CD14-positive monocyte (primary cell): ENCODE data around the gene HDC. TPM values are rescaled to one million over a fixed set of nuclear protein-coding genes. Genes with fewer than 3 reads are reported as not detected.

Experiments used
- DNase-seq, 3 donors: peaks; one replicate each; pipeline ENCODE4 v3.0.0-alpha.2; 2011 to 2022
- H2AFZ ChIP-seq: 2 replicates; pipeline ENCODE4 v1.6.0; 2012; ENCODE audit warnings: mild to moderate bottlenecking, low read depth, low read length, inconsistent platforms; ENCODE audit not compliant: insufficient read depth, poor library complexity, severe bottlenecking
- H3K27ac ChIP-seq, 2 donors: 1 replicate in 1 of 2; 2 replicates in 1 of 2; pipeline ENCODE4 v1.5.1; 2012 to 2013; ENCODE audit warnings: low read length in 2 of 2, control low read depth in 1 of 2, inconsistent platforms in 1 of 2, low read depth in 1 of 2, mild to moderate bottlenecking in 1 of 2
- H3K27me3 ChIP-seq, 2 donors: one replicate each; pipeline versions ENCODE4 v1.6.0 to v1.6.1; 2011 to 2013; ENCODE audit warnings: low read length in 2 of 2; ENCODE audit not compliant: control insufficient read depth in 2 of 2, insufficient read depth in 2 of 2
- H3K36me3 ChIP-seq, 2 donors: replicated peaks in 1 of 2; 1 replicate in 1 of 2; 2 replicates in 1 of 2; pipeline versions ENCODE4 v1.5.1 to v1.6.1; 2012 to 2013; ENCODE audit warnings: low read length in 2 of 2, control low read depth in 1 of 2, inconsistent platforms in 1 of 2, mild to moderate bottlenecking in 1 of 2; ENCODE audit not compliant: insufficient read depth in 2 of 2, control insufficient read depth in 1 of 2
- H3K4me1 ChIP-seq, 2 donors: 1 replicate in 1 of 2; 2 replicates in 1 of 2; pipeline versions ENCODE4 v1.5.1 to v1.6.1; 2012 to 2013; ENCODE audit warnings: low read length in 2 of 2, control low read depth in 1 of 2, inconsistent platforms in 1 of 2, mild to moderate bottlenecking in 1 of 2, moderate library complexity in 1 of 2; ENCODE audit not compliant: insufficient read depth in 2 of 2, control insufficient read depth in 1 of 2
- H3K4me2 ChIP-seq: replicated peaks from 2 replicates; pipeline ENCODE3; 2012; ENCODE audit warnings: low read length, moderate library complexity, mild to moderate bottlenecking; ENCODE audit not compliant: poor library complexity, severe bottlenecking; ENCODE audit errors: extremely low read depth
- H3K4me3 ChIP-seq, 3 experiments: fragments of 200-600 bp in 1 of 3; sonication (generic) in 1 of 3; replicated peaks in 1 of 3; 1 replicate in 2 of 3; 2 replicates in 1 of 3; pipeline ENCODE4 v1.5.1; 2011 to 2013; ENCODE audit warnings: low read length in 3 of 3, mild to moderate bottlenecking in 3 of 3, control low read depth in 2 of 3, low read depth in 2 of 3, inconsistent platforms in 1 of 3, moderate library complexity in 1 of 3
- H3K79me2 ChIP-seq: 2 replicates; pipeline ENCODE4 v1.6.0; 2012; ENCODE audit warnings: mild to moderate bottlenecking, control low read depth, inconsistent platforms, low read length, moderate library complexity; ENCODE audit not compliant: insufficient read depth
- H3K9ac ChIP-seq: 2 replicates; pipeline ENCODE4 v1.6.0; 2017; ENCODE audit warnings: low read length, mild to moderate bottlenecking; ENCODE audit not compliant: insufficient read depth, poor library complexity, severe bottlenecking
- H3K9me3 ChIP-seq, 2 donors: replicated peaks in 1 of 2; 1 replicate in 1 of 2; 2 replicates in 1 of 2; pipeline versions ENCODE4 v1.5.1 to v1.6.1; 2012 to 2013; ENCODE audit warnings: low read length in 2 of 2, control low read depth in 1 of 2; ENCODE audit not compliant: control insufficient read depth in 1 of 2, insufficient read depth in 1 of 2
- H4K20me1 ChIP-seq: 2 replicates; pipeline ENCODE4 v1.6.0; 2012; ENCODE audit warnings: mild to moderate bottlenecking, low read length, control low read depth, moderate library complexity; ENCODE audit not compliant: insufficient read depth
- H3K27ac Mint-ChIP-seq, 7 donors: one replicate each; pipeline ENCODE4 v1.8.0; 2020; ENCODE audit warnings: mild to moderate bottlenecking in 7 of 7, mixed read lengths in 7 of 7, moderate library complexity in 6 of 7, inconsistent platforms in 2 of 7
- H3K27me3 Mint-ChIP-seq, 3 donors: one replicate each; pipeline ENCODE4 v1.8.0; 2021 to 2022; ENCODE audit warnings: low read depth in 3 of 3, mild to moderate bottlenecking in 3 of 3, mixed read lengths in 3 of 3, moderate library complexity in 3 of 3, inconsistent platforms in 1 of 3
- H3K36me3 Mint-ChIP-seq, 2 donors: one replicate each; pipeline ENCODE4 v1.8.0; 2020; ENCODE audit warnings: mixed read lengths in 2 of 2, inconsistent platforms in 1 of 2, mild to moderate bottlenecking in 1 of 2
- H3K4me1 Mint-ChIP-seq: one replicate; pipeline ENCODE4 v1.8.0; 2020; ENCODE audit warnings: mild to moderate bottlenecking, mixed read lengths
- H3K4me3 Mint-ChIP-seq, 2 donors: one replicate each; pipeline ENCODE4 v1.8.0; 2020; ENCODE audit warnings: mild to moderate bottlenecking in 2 of 2, mixed read lengths in 2 of 2, moderate library complexity in 1 of 2
- H3K9me3 Mint-ChIP-seq, 7 donors: one replicate each; pipeline ENCODE4 v1.8.0; 2020 to 2022; ENCODE audit warnings: mixed read lengths in 7 of 7, mild to moderate bottlenecking in 6 of 7, moderate library complexity in 6 of 7, inconsistent platforms in 2 of 7
- WGBS: methylation state at CpG from one replicate; pipeline ENCODE4 v1.1.5; 2013; ENCODE audit warnings: missing lambda C conversion rate; ENCODE audit not compliant: insufficient coverage; 5-methylcytosine and 5-hydroxymethylcytosine counted together
- intact Hi-C, 2 donors: fragments of 100-400 bp; cut with micrococcal nuclease; formaldehyde crosslinking; loops; one replicate each; pipeline versions ENCODE4 v1.15.0 to v1.15.1; 2023
- polyA plus RNA-seq, 3 donors: library from polyadenylated mRNA; depleted of rRNA in 1 of 3; unstranded in 2 of 3; stranded (reverse) in 1 of 3; fragments of 300-500 nt in 2 of 3; fragments of >200 nt in 1 of 3; fragmentation: Illumina TruSeq in 2 of 3; gene quantifications; 1 replicate in 2 of 3; 2 replicates in 1 of 3; pipeline ENCODE4 v1.2.3, GENCODE V29; 2012 to 2021
- TF ChIP-seq, protein P1 (sequence below): fragments of 200-600 bp; IDR thresholded peaks from one replicate; pipeline ENCODE4 v1.8.0; 2022; ENCODE audit warnings: antibody characterized with exemption, mild to moderate bottlenecking

HDC gene
- polyA plus RNA-seq, 3 donors = 0.11 TPM; not detected in 2

- Mint-ChIP-seq H3K27me3 (peaks cover 0 to 9% (median 2%) of the 10 kb centered on the region in 3 donors), H3K4me3 (peak overlapping the region in 1 of 2 donors; percentile 22), H3K4me1 (peaks cover 35% of the 10 kb centered on the region), H3K27ac (peak overlapping the region in 1 of 7 donors; percentile 26), H3K9me3 (peaks cover 0 to 6% (median 2%) of the 10 kb centered on the region in 7 donors), H3K36me3 (no peaks in the 10 kb centered on the region)
- Histone ChIP-seq H3K79me2 (no peaks in the 10 kb centered on the region), H3K4me1 (peaks cover 21 to 24% of the 10 kb centered on the region in 2 donors), H3K9me3 (no peaks in the 10 kb centered on the region), H3K27ac (no peak overlapping the region), H2AFZ (peak overlapping the region; percentile 59), H3K36me3 (no peaks in the 10 kb centered on the region), H3K4me2 (no peak overlapping the region), H3K9ac (no peak overlapping the region), H3K4me3 (no peak overlapping the region), H3K27me3 (no peaks in the 10 kb centered on the region), H4K20me1 (no peaks in the 10 kb centered on the region)
- 0% methylated on average over 2 of the region's 4 CpGs for WGBS
- intact Hi-C loops = no loop called here
- TF ChIP-seq, protein P1, sequence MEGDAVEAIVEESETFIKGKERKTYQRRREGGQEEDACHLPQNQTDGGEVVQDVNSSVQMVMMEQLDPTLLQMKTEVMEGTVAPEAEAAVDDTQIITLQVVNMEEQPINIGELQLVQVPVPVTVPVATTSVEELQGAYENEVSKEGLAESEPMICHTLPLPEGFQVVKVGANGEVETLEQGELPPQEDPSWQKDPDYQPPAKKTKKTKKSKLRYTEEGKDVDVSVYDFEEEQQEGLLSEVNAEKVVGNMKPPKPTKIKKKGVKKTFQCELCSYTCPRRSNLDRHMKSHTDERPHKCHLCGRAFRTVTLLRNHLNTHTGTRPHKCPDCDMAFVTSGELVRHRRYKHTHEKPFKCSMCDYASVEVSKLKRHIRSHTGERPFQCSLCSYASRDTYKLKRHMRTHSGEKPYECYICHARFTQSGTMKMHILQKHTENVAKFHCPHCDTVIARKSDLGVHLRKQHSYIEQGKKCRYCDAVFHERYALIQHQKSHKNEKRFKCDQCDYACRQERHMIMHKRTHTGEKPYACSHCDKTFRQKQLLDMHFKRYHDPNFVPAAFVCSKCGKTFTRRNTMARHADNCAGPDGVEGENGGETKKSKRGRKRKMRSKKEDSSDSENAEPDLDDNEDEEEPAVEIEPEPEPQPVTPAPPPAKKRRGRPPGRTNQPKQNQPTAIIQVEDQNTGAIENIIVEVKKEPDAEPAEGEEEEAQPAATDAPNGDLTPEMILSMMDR = no peak
- peak in 2 of 3 donors; percentile 8 to 14 for DNase-seq
Measured at GRCh38 chr15:50262533-50262932, 3.0 kb downstream of the HDC start.

GRCh38 chr15:50261981-50262380, 3.5 kb downstream of the HDC start:
- Histone ChIP-seq H3K4me3 (no peak overlapping the region), H3K27me3 (no peaks in the 10 kb centered on the region), H3K36me3 (no peaks in the 10 kb centered on the region), H4K20me1 (no peaks in the 10 kb centered on the region), H3K9ac (no peak overlapping the region), H3K4me2 (no peak overlapping the region), H3K79me2 (no peaks in the 10 kb centered on the region), H3K9me3 (no peaks in the 10 kb centered on the region), H2AFZ (no peak overlapping the region), H3K4me1 (peaks cover 25 to 29% of the 10 kb centered on the region in 2 donors), H3K27ac (no peak overlapping the region)
- H3K27me3 Mint-ChIP-seq = peaks cover 0 to 8% (median 2%) of the 10 kb centered on the region in 3 donors
- DNase-seq = no peak
- H3K36me3 Mint-ChIP-seq = no peaks in the 10 kb centered on the region
- peaks cover 0 to 3% (median 0%) of the 10 kb centered on the region in 7 donors for H3K9me3 Mint-ChIP-seq
- no peak overlapping the region for H3K4me3 Mint-ChIP-seq
- H3K27ac Mint-ChIP-seq = no peak overlapping the region
- H3K4me1 Mint-ChIP-seq = peaks cover 38% of the 10 kb centered on the region
- intact Hi-C loops = no loop called here
- 94% methylated on average over 3 of the region's 3 CpGs for WGBS
- TF ChIP-seq, protein P1 = no peak
